Liver (tissue), 3 donors: ENCODE results near the gene ZNF816.

Source experiments
- CTCF ChIP-seq: fragments of 150-350 bp; IDR thresholded peaks from 2 replicates; pipeline ENCODE4 v1.5.1; 2017; ENCODE audit warnings: improper control_type of control experiment, low read depth, low read length; ENCODE audit not compliant: missing input control
- RAD21 ChIP-seq, 2 donors: IDR thresholded peaks; 2 replicates each; pipeline ENCODE4 v1.6.1; 2016; ENCODE audit warnings: antibody characterized with exemption in 2 of 2, mild to moderate bottlenecking in 2 of 2
- donor health status: healthy.
- donor health status: healthy.

- no peak for TF ChIP-seq RAD21 (IDR thresholded peaks at IDR 0.05)
- TF ChIP-seq CTCF, result peak; percentile 23
Observed at GRCh38 chr19:52993342-52994178, 30.9 kb upstream of the ZNF816 start.
